ENCODE data around the gene NRXN3.

NRXN3 gene

DNA sequence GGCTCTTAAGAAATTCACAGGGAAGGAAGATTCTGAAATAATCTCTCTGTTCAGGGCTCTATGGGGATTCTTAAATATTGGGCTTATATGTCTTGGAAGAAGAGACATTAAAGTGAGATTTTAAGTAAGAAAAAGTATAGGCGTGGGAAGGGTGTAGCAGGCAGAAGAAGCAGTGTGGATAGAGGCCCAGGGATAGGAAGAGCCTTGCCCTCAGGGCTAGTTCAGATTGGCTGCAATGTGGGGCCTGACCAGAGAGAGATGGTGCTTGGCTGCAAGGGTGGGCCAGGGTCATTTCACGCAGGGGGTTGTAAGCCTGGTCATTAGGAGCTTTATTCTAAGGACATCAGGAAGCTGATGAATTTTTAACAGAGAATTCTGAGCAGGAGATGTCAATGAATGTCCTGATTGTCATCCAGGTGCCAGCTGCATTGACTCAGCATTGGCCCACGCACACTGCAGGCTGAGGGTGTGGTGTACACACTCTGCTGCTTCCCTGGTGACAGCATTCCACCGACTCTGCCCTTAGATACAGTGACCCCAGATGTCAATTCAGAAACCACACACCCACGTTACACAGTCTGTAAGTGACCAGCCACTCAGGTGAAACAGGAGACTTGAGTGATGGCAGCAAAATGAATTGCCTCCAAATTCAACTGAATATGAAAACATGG lies 582.5 kb downstream of the NRXN3 start:
- DNase-seq = no peak

GRCh38 chr14:78754059-78754458 lies 583.9 kb downstream of the NRXN3 start:
- no peak for DNase-seq

- peak in 2 of 3 donors; percentile 1 to 8 for DNase-seq
These were observed 588.2 kb downstream of the NRXN3 start for GRCh38 chr14:78758333-78758732.

DNA sequence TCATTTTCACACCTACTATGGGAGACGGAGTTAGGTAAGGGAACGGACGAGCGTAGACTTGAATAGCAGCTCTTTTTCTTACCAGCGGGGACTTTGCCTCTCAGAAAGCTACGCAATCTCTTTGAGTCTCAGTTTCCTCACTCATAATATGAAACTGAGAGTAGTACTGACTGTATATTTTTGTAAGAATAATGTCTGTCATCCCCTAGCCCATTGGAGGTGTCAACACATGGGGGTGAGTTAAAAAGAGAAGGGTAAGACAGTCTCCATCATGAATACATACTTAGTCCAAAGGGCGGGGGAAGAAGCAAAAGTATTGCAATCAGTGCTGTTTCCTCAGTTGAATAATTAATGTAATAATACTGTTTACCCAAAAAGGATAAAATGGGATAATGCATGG lies 592.2 kb downstream of the NRXN3 start:
- no peak for DNase-seq

- DNase-seq = no peak
These were observed 593.6 kb downstream of the NRXN3 start for GRCh38 chr14:78763746-78764145.

DNA sequence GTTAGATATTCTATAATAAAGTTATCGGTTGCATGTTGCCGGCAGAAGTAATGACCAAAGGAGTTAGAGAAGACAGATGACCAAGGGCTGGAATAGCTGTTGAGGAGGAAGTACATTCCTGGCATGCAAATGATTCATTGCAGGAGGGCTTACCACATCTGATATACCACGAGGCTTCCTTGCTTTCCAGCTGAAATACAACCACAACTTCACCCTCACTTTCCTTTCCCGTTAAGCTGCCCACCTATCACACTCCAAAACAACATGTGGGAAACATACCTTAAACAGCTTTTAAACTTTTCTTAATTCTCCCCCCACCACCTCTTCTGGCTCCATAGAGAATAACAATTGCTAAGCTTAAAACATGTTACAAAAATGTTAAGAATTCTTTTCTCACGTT lies 594.1 kb downstream of the NRXN3 start:
- DNase-seq = no peak

GRCh38 chr14:78764645-78765044 lies 594.5 kb downstream of the NRXN3 start:
- DNase-seq = no peak

DNA sequence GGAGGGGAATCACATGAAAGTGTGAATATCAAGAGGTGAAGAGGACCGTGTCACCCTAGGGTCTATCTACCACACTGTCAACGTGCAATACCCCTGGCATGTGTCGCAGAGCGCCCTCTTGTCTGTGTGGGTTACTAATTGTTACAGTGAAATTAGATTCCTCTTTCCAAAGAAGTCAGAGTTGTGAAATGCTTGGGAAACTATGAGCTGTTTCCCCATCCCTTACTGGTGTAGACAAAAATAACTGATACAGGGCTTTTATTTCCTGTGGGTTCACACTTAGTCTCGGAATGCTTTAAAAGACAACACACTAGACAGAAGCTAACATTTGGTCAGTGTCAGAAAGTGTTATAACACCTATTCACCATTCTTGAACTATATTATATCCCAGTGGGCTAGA lies 597.3 kb downstream of the NRXN3 start:
- DNase-seq = no peak

DNA sequence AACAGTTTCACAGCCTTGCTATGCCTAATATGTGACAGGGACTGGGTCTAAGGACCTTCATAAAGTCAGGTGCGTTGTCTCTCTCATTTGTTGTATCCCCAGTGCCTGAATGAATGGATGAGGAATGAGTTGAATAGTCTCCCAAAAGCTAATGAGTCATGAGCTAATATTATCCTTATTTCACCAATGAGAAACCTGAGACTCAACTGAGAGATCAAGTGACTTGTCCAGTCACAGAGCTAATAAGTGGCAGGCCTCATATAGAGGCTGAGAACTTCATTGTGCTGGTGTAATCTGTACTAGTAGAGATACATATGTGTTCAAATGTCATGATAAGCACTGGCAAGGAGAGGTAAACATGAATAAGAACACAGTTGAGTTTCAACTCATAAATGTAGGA lies 612.4 kb downstream of the NRXN3 start:
- DNase-seq = no peak

GRCh38 chr14:78785265-78785664 lies 615.1 kb downstream of the NRXN3 start:
- no peak for DNase-seq

GRCh38 chr14:78788467-78789360 lies 618.5 kb downstream of the NRXN3 start:
- no peak for DNase-seq

- no peak for DNase-seq
These were observed 620.1 kb downstream of the NRXN3 start for GRCh38 chr14:78790271-78790670.

GRCh38 chr14:78798757-78799156 lies 628.6 kb downstream of the NRXN3 start:
- DNase-seq = no peak

- DNase-seq = no peak
These were observed 635.4 kb downstream of the NRXN3 start for GRCh38 chr14:78805570-78805969.

DNA sequence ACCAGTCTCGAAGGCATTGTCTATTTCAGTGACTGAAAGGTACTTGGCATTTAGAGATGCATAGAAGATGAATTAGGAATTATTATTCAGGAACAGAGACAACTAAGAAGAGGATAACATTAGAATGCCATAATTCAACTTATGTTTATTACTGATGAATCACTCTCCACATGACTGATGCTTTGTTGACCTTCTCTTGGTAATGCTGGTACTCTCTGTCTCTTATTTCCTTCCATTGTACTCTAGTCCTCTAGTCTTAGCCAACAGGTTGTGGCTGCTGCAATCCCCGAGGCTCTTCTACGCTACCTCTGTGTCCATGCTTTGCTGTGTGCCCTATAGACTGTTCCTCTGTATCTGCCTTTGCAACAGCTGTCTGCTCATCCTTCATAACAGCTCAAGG lies 652.9 kb downstream of the NRXN3 start:
- DNase-seq = no peak

DNA sequence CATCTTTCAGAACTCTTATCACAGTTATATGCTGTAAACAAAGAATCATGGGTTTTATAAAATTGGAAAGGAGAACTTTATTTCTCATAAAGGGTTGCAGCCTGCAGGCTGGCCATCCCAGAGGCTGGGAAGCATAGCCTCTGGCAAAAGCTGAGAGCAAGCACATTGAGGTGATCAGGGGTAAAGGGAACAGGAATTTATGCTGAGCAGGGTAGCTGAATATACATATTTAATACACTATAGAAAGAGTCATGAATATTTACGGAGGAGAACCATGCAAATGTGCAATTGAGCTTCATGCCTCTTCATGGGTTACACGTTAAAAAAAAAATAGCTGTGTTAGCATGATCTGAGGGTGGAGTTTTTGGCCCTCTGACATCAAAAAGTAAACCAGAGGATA lies 653.3 kb downstream of the NRXN3 start:
- DNase-seq = no peak

GRCh38 chr14:78829274-78829673 lies 659.1 kb downstream of the NRXN3 start:
- DNase-seq = no peak

DNA sequence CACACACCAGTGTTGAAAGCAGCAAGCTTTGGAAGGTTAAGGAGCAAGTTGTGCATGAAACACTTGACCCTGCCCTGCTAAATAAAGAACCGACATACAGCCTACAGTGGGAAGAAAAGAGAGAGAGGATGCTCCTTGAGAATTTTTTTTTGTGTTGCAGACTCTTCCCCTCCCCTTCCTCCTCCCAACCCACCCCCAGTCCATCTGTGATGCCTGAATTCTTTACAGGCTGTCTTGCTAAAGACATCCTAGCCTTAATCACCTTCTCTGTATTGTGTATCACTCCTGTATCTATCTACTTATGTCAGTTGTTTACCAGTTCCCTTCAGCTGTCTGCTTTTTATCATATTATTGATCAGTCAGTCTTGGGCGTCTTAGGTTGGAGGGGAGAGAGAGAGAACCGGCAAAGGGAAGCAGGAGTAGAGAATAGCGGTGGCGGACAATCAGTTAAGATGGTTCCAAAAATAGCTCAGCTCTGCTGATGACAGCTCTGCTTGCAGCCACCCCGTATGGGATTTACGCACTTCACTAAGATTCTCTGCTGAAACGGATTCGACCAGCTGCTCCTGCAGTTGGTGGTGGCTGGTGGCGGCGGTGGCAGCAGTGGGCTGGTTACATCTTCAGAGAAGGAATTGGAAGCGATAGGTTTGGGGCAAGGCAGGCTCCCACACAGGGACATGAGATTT lies 664.7 kb downstream of the NRXN3 start:
- no peak for DNase-seq

- no peak for DNase-seq
These were observed 665.7 kb downstream of the NRXN3 start for GRCh38 chr14:78835909-78836308.

GRCh38 chr14:78836777-78837176 lies 666.6 kb downstream of the NRXN3 start:
- DNase-seq = peak; percentile 13 to 36 (median 21)

DNA sequence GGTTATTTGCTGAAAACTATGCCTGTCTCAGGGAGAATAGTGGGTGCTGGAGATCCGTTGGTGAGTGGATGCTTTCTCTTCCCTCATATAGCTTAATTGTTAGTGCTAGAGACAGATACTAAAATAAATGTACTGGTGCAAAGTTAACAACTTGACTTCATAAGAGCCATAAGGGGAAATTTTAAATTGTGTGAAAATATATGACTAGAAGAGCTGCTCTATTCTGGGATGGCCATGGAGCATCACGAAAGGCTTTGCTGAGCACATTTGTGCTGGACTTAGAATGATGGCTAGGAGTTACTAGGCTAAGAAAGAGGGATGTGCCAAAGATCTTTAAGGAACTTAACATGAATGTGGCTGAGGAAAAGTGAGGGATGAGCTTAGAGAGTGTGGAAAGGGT lies 668.8 kb downstream of the NRXN3 start:
- DNase-seq = no peak

- DNase-seq = no peak
These were observed 670.7 kb downstream of the NRXN3 start for GRCh38 chr14:78840898-78841297.

GRCh38 chr14:78847801-78848200 lies 677.6 kb downstream of the NRXN3 start:
- DNase-seq = no peak

Data from suppressor macrophage treated with lipopolysaccharide for 1 hour (primary cell).